H1 (cell line): ENCODE results near the gene EEF2. TPM values are rescaled to one million over a fixed set of nuclear protein-coding genes. Genes with fewer than 3 reads are reported as not detected.

Experiments used
- CTCF ChIA-PET: fragments of 300-600 bp; sonication (Branson Sonifier 250); formaldehyde crosslinking; loops from one replicate; lab custom pipeline; 2021; ENCODE audit not compliant: partially characterized antibody; lab: Charles Lee
- POLR2A ChIA-PET: fragments of 300-600 bp; sonication (Branson Sonifier 250); formaldehyde crosslinking; loops from one replicate; lab custom pipeline; 2021; ENCODE audit warnings: inconsistent platforms; ENCODE audit not compliant: partially characterized antibody; lab: Charles Lee
- DNase-seq, 2 experiments: peaks; one replicate each; pipeline versions ENCODE4 v3.0.0 to v3.0.0-alpha.2; 2010 to 2022; ENCODE audit warnings: low spot score in 2 of 2, low read depth in 1 of 2, mixed read lengths in 1 of 2
- FAIRE-seq: peaks from 2 replicates; lab custom pipeline; 2011; peaks lifted over from hg19 to GRCh38; lab: Jason Lieb, UNC
- H2AFZ ChIP-seq: 2 replicates; pipeline ENCODE4 v1.8.1; 2012; ENCODE audit warnings: low read length, inconsistent platforms
- H2AK5ac ChIP-seq: 2 replicates; pipeline ENCODE4 v1.6.1; 2013; ENCODE audit warnings: low read depth, low read length
- H2BK120ac ChIP-seq: replicated peaks from 2 replicates; pipeline ENCODE3; 2013; ENCODE audit warnings: low read depth, low read length, inconsistent platforms
- H2BK12ac ChIP-seq: 2 replicates; pipeline ENCODE4 v1.6.1; 2013; ENCODE audit warnings: low read depth, low read length
- H2BK15ac ChIP-seq: 2 replicates; pipeline ENCODE4 v1.6.1; 2013; ENCODE audit warnings: low read length
- H2BK20ac ChIP-seq: 2 replicates; pipeline ENCODE4 v1.6.1; 2013; ENCODE audit warnings: low read length
- H2BK5ac ChIP-seq: 2 replicates; pipeline ENCODE4 v1.6.1; 2013; ENCODE audit warnings: low read depth, low read length
- H3K14ac ChIP-seq: 2 replicates; pipeline ENCODE4 v1.6.1; 2013; ENCODE audit warnings: inconsistent platforms; ENCODE audit not compliant: insufficient read length
- H3K18ac ChIP-seq: 2 replicates; pipeline ENCODE4 v1.6.1; 2013; ENCODE audit warnings: low read length; ENCODE audit errors: extremely low read depth
- H3K23ac ChIP-seq: 2 replicates; pipeline ENCODE4 v1.6.1; 2013; ENCODE audit warnings: inconsistent platforms; ENCODE audit not compliant: insufficient read length
- H3K23me2 ChIP-seq: 2 replicates; pipeline ENCODE4 v1.6.1; 2013; ENCODE audit warnings: low read depth, low read length
- H3K27ac ChIP-seq: 2 replicates; pipeline ENCODE4 v1.6.1; 2011; ENCODE audit warnings: low read depth, low read length, inconsistent platforms
- H3K27me3 ChIP-seq, 4 experiments: replicated peaks in 1 of 4; 1 replicate in 1 of 4; 2 replicates in 3 of 4; pipeline versions ENCODE4 v1.6.1 to v1.8.1; 2011 to 2013; ENCODE audit warnings: low read length in 3 of 4, mild to moderate bottlenecking in 3 of 4, inconsistent platforms in 2 of 4, mixed read lengths in 2 of 4, moderate library complexity in 1 of 4; ENCODE audit not compliant: control insufficient read depth in 3 of 4, insufficient read depth in 3 of 4; ENCODE audit errors: extremely low read depth in 1 of 4
- H3K36me3 ChIP-seq, 4 experiments: 2 replicates each; pipeline versions ENCODE4 v1.6.1 to v1.8.1; 2011 to 2013; ENCODE audit warnings: mild to moderate bottlenecking in 4 of 4, low read length in 3 of 4, moderate library complexity in 2 of 4, control low read depth in 1 of 4, inconsistent platforms in 1 of 4; ENCODE audit not compliant: insufficient read depth in 4 of 4, control insufficient read depth in 2 of 4
- H3K4ac ChIP-seq: replicated peaks from 2 replicates; pipeline ENCODE3; 2013; ENCODE audit warnings: low read length, low read depth, mixed read lengths, inconsistent platforms; ENCODE audit not compliant: insufficient read length
- H3K4me1 ChIP-seq, 4 experiments: replicated peaks in 1 of 4; 1 replicate in 1 of 4; 2 replicates in 3 of 4; pipeline versions ENCODE4 v1.6.1 to v1.8.1; 2011 to 2013; ENCODE audit warnings: low read length in 3 of 4, inconsistent platforms in 2 of 4, mixed read lengths in 1 of 4; ENCODE audit not compliant: insufficient read depth in 4 of 4, control insufficient read depth in 3 of 4
- H3K4me2 ChIP-seq, 2 experiments: 2 replicates each; pipeline versions ENCODE4 v1.6.1 to v1.8.1; 2011 to 2013; ENCODE audit warnings: low read depth in 2 of 2, low read length in 2 of 2, control low read depth in 1 of 2, inconsistent platforms in 1 of 2, mild to moderate bottlenecking in 1 of 2; ENCODE audit not compliant: insufficient read depth in 1 of 2
- H3K4me3 ChIP-seq, 4 experiments: fragments of 200-600, 300-600 bp in 1 of 4; sonication (generic), shearing (Covaris generic), sonication (Bioruptor Twin) in 1 of 4; 2 replicates each; pipeline versions ENCODE4 v1.5.1 to v1.8.1; 2011 to 2016; ENCODE audit warnings: low read length in 4 of 4, low read depth in 3 of 4, control low read depth in 2 of 4, inconsistent platforms in 2 of 4, mild to moderate bottlenecking in 2 of 4, mixed read lengths in 1 of 4, moderate library complexity in 1 of 4; ENCODE audit not compliant: insufficient read depth in 2 of 4; ENCODE audit errors: extremely low read depth in 1 of 4
- H3K56ac ChIP-seq: replicated peaks from 2 replicates; pipeline ENCODE3; 2013; ENCODE audit warnings: low read depth, mild to moderate bottlenecking, mixed read lengths, low read length, inconsistent platforms; ENCODE audit not compliant: insufficient read length
- H3K79me1 ChIP-seq: 2 replicates; pipeline ENCODE4 v1.6.1; 2013; ENCODE audit warnings: low read depth, low read length, control low read depth
- H3K79me2 ChIP-seq, 2 experiments: 2 replicates each; pipeline versions ENCODE4 v1.6.1 to v1.8.1; 2012 to 2013; ENCODE audit warnings: low read length in 2 of 2, mild to moderate bottlenecking in 2 of 2, inconsistent platforms in 1 of 2; ENCODE audit not compliant: insufficient read depth in 2 of 2, control insufficient read depth in 1 of 2
- H3K9ac ChIP-seq, 4 experiments: replicated peaks in 1 of 4; 1 replicate in 1 of 4; 2 replicates in 3 of 4; pipeline versions ENCODE4 v1.6.1 to v1.8.1; 2011 to 2013; ENCODE audit warnings: low read depth in 3 of 4, low read length in 3 of 4, control low read depth in 2 of 4, mild to moderate bottlenecking in 2 of 4, moderate library complexity in 2 of 4, inconsistent platforms in 1 of 4; ENCODE audit errors: extremely low read depth in 1 of 4
- H3K9me3 ChIP-seq, 2 experiments: 2 replicates each; pipeline versions ENCODE4 v1.6.1 to v1.8.1; 2012 to 2013; ENCODE audit warnings: mild to moderate bottlenecking in 2 of 2, moderate library complexity in 2 of 2, control low read depth in 1 of 2, inconsistent platforms in 1 of 2, low read depth in 1 of 2, low read length in 1 of 2, mixed read lengths in 1 of 2; ENCODE audit not compliant: insufficient read depth in 2 of 2
- H4K20me1 ChIP-seq, 2 experiments: replicated peaks in 1 of 2; 2 replicates each; pipeline versions ENCODE3 to v1.8.1; 2011 to 2013; ENCODE audit warnings: inconsistent platforms in 2 of 2, low read length in 2 of 2, mild to moderate bottlenecking in 1 of 2; ENCODE audit not compliant: insufficient read depth in 2 of 2, control insufficient read depth in 1 of 2
- H4K5ac ChIP-seq: 2 replicates; pipeline ENCODE4 v1.6.1; 2013; ENCODE audit warnings: low read length, low read depth, mixed read lengths, inconsistent platforms; ENCODE audit not compliant: insufficient read length
- H4K8ac ChIP-seq: 2 replicates; pipeline ENCODE4 v1.8.0; 2013; ENCODE audit warnings: mild to moderate bottlenecking, moderate library complexity, low read length, inconsistent platforms; ENCODE audit not compliant: insufficient read depth; ENCODE audit errors: extremely low read depth
- H4K91ac ChIP-seq: replicated peaks from 2 replicates; pipeline ENCODE3; 2013; ENCODE audit warnings: low read length, mixed read lengths, inconsistent platforms; ENCODE audit not compliant: insufficient read length
- ASH2L ChIP-seq: fragments of 200-600, 300-600 bp; sonication (generic); IDR thresholded peaks from one replicate; pipeline ENCODE4 v1.7.1; 2017; ENCODE audit warnings: low read length
- BRCA1 ChIP-seq: IDR thresholded peaks from 2 replicates; pipeline ENCODE4 v1.6.1; 2012; ENCODE audit warnings: low read depth, low read length, improper control_type of control experiment
- CTBP2 ChIP-seq: IDR thresholded peaks from 2 replicates; pipeline ENCODE4 v1.7.0; 2011; ENCODE audit warnings: borderline replicate concordance, mild to moderate bottlenecking, moderate library complexity, mixed read lengths, low read length; ENCODE audit not compliant: insufficient read depth, insufficient read length
- JUN ChIP-seq: IDR thresholded peaks from 2 replicates; pipeline ENCODE4 v1.6.1; 2011; ENCODE audit warnings: low read depth, mild to moderate bottlenecking, improper control_type of control experiment, low read length
- WGBS, 2 experiments: shearing (Covaris generic) in 1 of 2; methylation state at CpG; one replicate each; pipeline versions ENCODE4 v1.1.6 to v1.1.7; 2013 to 2015; ENCODE audit warnings: low lambda C conversion rate in 2 of 2, mixed read lengths in 2 of 2, inconsistent platforms in 1 of 2, low coverage in 1 of 2, missing lambda C conversion rate in 1 of 2; ENCODE audit not compliant: insufficient replicate concordance in 2 of 2, insufficient coverage in 1 of 2, insufficient read length in 1 of 2; ENCODE audit errors: extremely low coverage in 1 of 2, missing lambda C conversion rate in 1 of 2; 5-methylcytosine and 5-hydroxymethylcytosine counted together
- polyA plus RNA-seq, 7 experiments: library from polyadenylated mRNA; depleted of rRNA in 3 of 7; stranded (reverse) in 5 of 7; unstranded in 2 of 7; fragments of >200 nt in 5 of 7; fragments of 200-250 nt in 2 of 7; gene quantifications; 1 replicate in 5 of 7; 2 replicates in 1 of 7; 4 replicates in 1 of 7; pipeline versions ENCODE4 v1.2.1 to v1.2.3, GENCODE V29; 2011 to 2013; ENCODE audit warnings: missing spikeins in 2 of 7, mixed read lengths in 2 of 7
- total RNA-seq: library from RNA; stranded (reverse); fragmentation: NEBNext Ultra II Directional; extraction: Animal tissue kit (Norgen Biotek cat#: 25700); gene quantifications from 2 replicates; pipeline ENCODE4 v1.2.1, GENCODE V29; 2021

Gene EEF2
- total and polyA plus RNA-seq, 2 of the 8 experiments (the other 6 are each of a cell fraction or from before 2014, with no cell fraction given): 1,554 to 3,380 TPM

- H3K79me2 ChIP-seq: peaks cover 0 to under 1% of the 10 kb centered on the region in 2 experiments; a peak in 1 of 4 replicates
- no peak for TF ChIP-seq ASH2L
- no peak for TF ChIP-seq CTBP2
- no peak for TF ChIP-seq JUN
- no peak for TF ChIP-seq BRCA1
- no peak overlapping the region for H3K27ac ChIP-seq
- DNase-seq (no peak), FAIRE-seq (no peak)
- H3K27me3 ChIP-seq: no peaks in the 10 kb centered on the region
- no peaks in the 10 kb centered on the region for H3K23me2 ChIP-seq
- peaks cover 0 to 11% of the 10 kb centered on the region in 2 experiments for H4K20me1 ChIP-seq
- no peak overlapping the region for H2BK120ac ChIP-seq
- no peak overlapping the region for H2BK20ac ChIP-seq
- H4K8ac ChIP-seq: 0 out of 2 replicates have a peak overlapping the region, but pooled peaks have one; percentile 25
- no peak overlapping the region for H3K14ac ChIP-seq
- ChIA-PET CTCF (interaction anchor here (0.5 to 1.2 kb wide), 4 partner anchors 48 to 1141 kb away, joined by 3 read pairs; no protein-coding TSS in a partner anchor), POLR2A (interaction anchor here (0.6 to 2.1 kb wide), 9 partner anchors 9 to 159 kb away, joined by 3 to 9 read pairs (median 3); partner anchors contain the start of genes EEF2 and PIAS4)
- no peak overlapping the region for H2AK5ac ChIP-seq
- H3K18ac ChIP-seq: no peak overlapping the region
- H3K23ac ChIP-seq: no peak overlapping the region
- H3K4me3 ChIP-seq: no peak overlapping the region
- no peaks in the 10 kb centered on the region for H3K4me1 ChIP-seq
- no peak overlapping the region for H3K4me2 ChIP-seq
- H2AFZ ChIP-seq: no peak overlapping the region
- no peak overlapping the region for H3K4ac ChIP-seq
- no peak overlapping the region for H3K56ac ChIP-seq
- no peak overlapping the region for H4K91ac ChIP-seq
- H3K79me1 ChIP-seq: 0 out of 2 replicates have a peak, but pooled peaks cover 3% of the 10 kb centered on the region
- H3K9ac ChIP-seq: no peak overlapping the region
- no peak overlapping the region for H2BK12ac ChIP-seq
- no peak overlapping the region for H4K5ac ChIP-seq
- no peaks in the 10 kb centered on the region for H3K9me3 ChIP-seq
- WGBS, 2 experiments: 94% methylated on average over 33 of the region's 48 CpGs; no CpG with 5 or more reads in 1 of the 2 experiments
- peaks cover 2 to 32% (median 8%) of the 10 kb centered on the region in 4 experiments; a peak in 4 of 8 replicates for H3K36me3 ChIP-seq
- no peak overlapping the region for H2BK15ac ChIP-seq
- no peak overlapping the region for H2BK5ac ChIP-seq
These were observed 43.3 kb upstream of the EEF2 start for GRCh38 chr19:4028334-4029246.
